HepG2 (cell line): ENCODE data around the gene C1QTNF3. TPM values are rescaled to one million over a fixed set of nuclear protein-coding genes. Genes with fewer than 3 reads are reported as not detected.

Experiments used
- ATAC-seq: fragments of 200-7000 bp; cut with Tn5 transposase; 3 replicates; pipeline ENCODE4 v1.9.1; 2020; ENCODE audit warnings: mild to moderate bottlenecking, moderate library complexity
- BruUV-seq: library from RNA; stranded (reverse); fragments of 400-500 nt; replicated peaks from 2 replicates; lab custom pipeline; 2021; lab: Mats Ljungman, UMichigan
- CTCF ChIA-PET: fragments of 300-600 bp; formaldehyde crosslinking; extraction: SDS; loops from one replicate; lab custom pipeline; 2021; ENCODE audit warnings: low total read pairs, inconsistent platforms, low intra/inter-chr PET ratio; lab: Yijun Ruan, JAX
- POLR2A ChIA-PET: fragments of 350-600 bp; sonication (Branson Sonifier 250); formaldehyde crosslinking; loops from one replicate; lab custom pipeline; 2020; ENCODE audit warnings: antibody characterized with exemption, inconsistent platforms; lab: Yijun Ruan, JAX
- DNase-seq: peaks from one replicate; pipeline ENCODE4 v3.0.0-alpha.2; 2015; ENCODE audit warnings: low spot score
- FAIRE-seq: peaks from 3 replicates; lab custom pipeline; 2011; peaks lifted over from hg19 to GRCh38; lab: Jason Lieb, UNC
- H2AFZ ChIP-seq: one replicate; pipeline ENCODE4 v1.6.1; 2011; ENCODE audit warnings: low read length, inconsistent platforms
- H3K27ac ChIP-seq: fragments of 300-600 bp; 3 replicates; pipeline ENCODE4 v1.8.0; 2011; ENCODE audit warnings: mixed run types, mild to moderate bottlenecking, mixed read lengths, low read length, inconsistent platforms; ENCODE audit not compliant: insufficient read depth; ENCODE audit errors: extremely low read length
- H3K27me3 ChIP-seq, 2 experiments: fragments of 200-600 bp in 1 of 2; 2 replicates in 1 of 2; 3 replicates in 1 of 2; pipeline versions ENCODE4 v1.6.0 to v1.8.0; 2011; ENCODE audit warnings: low read length in 2 of 2, mild to moderate bottlenecking in 2 of 2, moderate library complexity in 2 of 2, inconsistent platforms in 1 of 2; ENCODE audit not compliant: insufficient read depth in 2 of 2, control insufficient read depth in 1 of 2
- H3K36me3 ChIP-seq, 2 experiments: fragments of 200-600 bp in 1 of 2; replicated peaks in 1 of 2; 2 replicates in 1 of 2; 3 replicates in 1 of 2; pipeline versions ENCODE4 v1.5.1 to v1.8.0; 2011; ENCODE audit warnings: low read length in 2 of 2, inconsistent platforms in 1 of 2; ENCODE audit not compliant: insufficient read depth in 2 of 2, control insufficient read depth in 1 of 2
- H3K4me1 ChIP-seq: 2 replicates; pipeline ENCODE4 v1.5.1; 2012; ENCODE audit warnings: low read length, inconsistent platforms; ENCODE audit not compliant: insufficient read depth
- H3K4me2 ChIP-seq: 2 replicates; pipeline ENCODE4 v1.6.0; 2011; ENCODE audit warnings: low read depth, low read length, inconsistent platforms
- H3K4me3 ChIP-seq, 3 experiments: fragments of 200-600 bp in 1 of 3; sonication (generic), shearing (Covaris generic) in 1 of 3; replicated peaks in 1 of 3; 2 replicates each; pipeline ENCODE4 v1.5.1; 2011 to 2016; ENCODE audit warnings: low read length in 3 of 3, inconsistent platforms in 2 of 3, low read depth in 2 of 3, mild to moderate bottlenecking in 2 of 3, control low read depth in 1 of 3, mixed read lengths in 1 of 3; ENCODE audit not compliant: insufficient read depth in 1 of 3
- H3K79me2 ChIP-seq: one replicate; pipeline ENCODE4 v1.6.1; 2011; ENCODE audit warnings: low read length, inconsistent platforms; ENCODE audit not compliant: insufficient read depth
- H3K9ac ChIP-seq: 2 replicates; pipeline ENCODE4 v1.6.0; 2011; ENCODE audit warnings: mild to moderate bottlenecking, low read depth, low read length, inconsistent platforms; ENCODE audit not compliant: insufficient read depth
- H3K9me3 ChIP-seq: 2 replicates; pipeline ENCODE4 v1.5.1; 2012; ENCODE audit warnings: mild to moderate bottlenecking, low read length
- H4K20me1 ChIP-seq: 2 replicates; pipeline ENCODE4 v1.6.0; 2011; ENCODE audit warnings: inconsistent platforms, mild to moderate bottlenecking, low read length, moderate library complexity; ENCODE audit not compliant: insufficient read depth
- PHF8 ChIP-seq: sonication (generic); formaldehyde crosslinking; IDR thresholded peaks from 2 replicates; pipeline ENCODE4 v1.5.0; 2020; ENCODE audit warnings: missing genetic modification reagents
- SALL2 ChIP-seq: sonication (generic); formaldehyde crosslinking; IDR thresholded peaks from 2 replicates; pipeline ENCODE4 v1.8.1; 2023; ENCODE audit warnings: mild to moderate bottlenecking, missing genetic modification reagents, inconsistent platforms
- ZFP36L2 ChIP-seq: sonication (generic); formaldehyde crosslinking; IDR thresholded peaks from 2 replicates; pipeline ENCODE4 v1.4.0; 2020; ENCODE audit warnings: missing genetic modification reagents
- ZKSCAN1 ChIP-seq: fragments of 150-350 bp; IDR thresholded peaks from 2 replicates; pipeline ENCODE4 v1.6.1; 2014; ENCODE audit warnings: low read length
- ZNF382 ChIP-seq: sonication (generic); formaldehyde crosslinking; IDR thresholded peaks from 2 replicates; pipeline ENCODE4 v1.5.0; 2020; ENCODE audit warnings: missing genetic modification reagents, mild to moderate bottlenecking, borderline replicate concordance
- ZNF567 ChIP-seq: sonication (generic); formaldehyde crosslinking; IDR thresholded peaks from 2 replicates; pipeline ENCODE4 v1.8.1; 2023; ENCODE audit warnings: mild to moderate bottlenecking, missing genetic modification reagents, borderline replicate concordance
- ZNF616 ChIP-seq: sonication (generic); formaldehyde crosslinking; IDR thresholded peaks from 2 replicates; pipeline ENCODE4 v1.5.0; 2020; ENCODE audit warnings: low read depth, mild to moderate bottlenecking, missing genetic modification reagents
- ZSCAN31 ChIP-seq: sonication (generic); formaldehyde crosslinking; IDR thresholded peaks from 2 replicates; pipeline ENCODE4 v1.5.0; 2020; ENCODE audit warnings: low read depth, mild to moderate bottlenecking, missing genetic modification reagents
- in situ Hi-C: cut with HindIII; loops from 2 replicates; pipeline ENCODE4 v1.10.0; 2017; ENCODE audit warnings: low pct_unique_long_range_greater_than_20kb; ENCODE audit not compliant: extremely low pct_ligation_motif_present
- intact Hi-C: fragments of 100-400 bp; cut with micrococcal nuclease; formaldehyde crosslinking; loops from one replicate; pipeline ENCODE4 v1.10.0; 2022; ENCODE audit not compliant: unreplicated experiment
- polyA plus RNA-seq, 8 experiments: library from polyadenylated mRNA; depleted of rRNA in 3 of 8; stranded (reverse) in 7 of 8; unstranded in 1 of 8; fragments of >200 nt; fragmentation: Illumina TruSeq in 4 of 8; extraction: Trizol in 4 of 8; gene quantifications; 2 replicates each; pipeline versions ENCODE4 v1.2.1 to v1.2.3, GENCODE V29; 2011 to 2016; ENCODE audit warnings: low read depth in 4 of 8, missing spikeins in 1 of 8, mixed read lengths in 1 of 8; ENCODE audit not compliant: insufficient read depth in 1 of 8
- total RNA-seq, 5 experiments: library from RNA; depleted of rRNA; stranded (reverse); fragments of >200 nt; fragmentation: Illumina TruSeq; extraction: Trizol; gene quantifications; 2 replicates each; pipeline ENCODE4 v1.2.3, GENCODE V29; 2016; ENCODE audit warnings: low read depth in 1 of 5
- TF ChIP-seq, protein P1 (sequence below): sonication (generic); formaldehyde crosslinking; IDR thresholded peaks from 2 replicates; pipeline ENCODE4 v1.4.0; 2020; ENCODE audit warnings: mild to moderate bottlenecking, missing genetic modification reagents
- TF ChIP-seq, protein P2 (sequence below): conservative IDR thresholded peaks from 2 replicates; pipeline ENCODE4 v1.6.1; 2018; ENCODE audit warnings: missing genetic modification reagents
- TF ChIP-seq, protein P3 (sequence below): sonication (generic); formaldehyde crosslinking; IDR thresholded peaks from 2 replicates; pipeline ENCODE4 v1.5.1; 2020; ENCODE audit warnings: mild to moderate bottlenecking, missing genetic modification reagents

C1QTNF3 gene
- total and polyA plus RNA-seq, 2 of the 13 experiments (the other 11 are each of a cell fraction or from before 2014, with no cell fraction given), result 3.3 to 10.8 TPM

DNA sequence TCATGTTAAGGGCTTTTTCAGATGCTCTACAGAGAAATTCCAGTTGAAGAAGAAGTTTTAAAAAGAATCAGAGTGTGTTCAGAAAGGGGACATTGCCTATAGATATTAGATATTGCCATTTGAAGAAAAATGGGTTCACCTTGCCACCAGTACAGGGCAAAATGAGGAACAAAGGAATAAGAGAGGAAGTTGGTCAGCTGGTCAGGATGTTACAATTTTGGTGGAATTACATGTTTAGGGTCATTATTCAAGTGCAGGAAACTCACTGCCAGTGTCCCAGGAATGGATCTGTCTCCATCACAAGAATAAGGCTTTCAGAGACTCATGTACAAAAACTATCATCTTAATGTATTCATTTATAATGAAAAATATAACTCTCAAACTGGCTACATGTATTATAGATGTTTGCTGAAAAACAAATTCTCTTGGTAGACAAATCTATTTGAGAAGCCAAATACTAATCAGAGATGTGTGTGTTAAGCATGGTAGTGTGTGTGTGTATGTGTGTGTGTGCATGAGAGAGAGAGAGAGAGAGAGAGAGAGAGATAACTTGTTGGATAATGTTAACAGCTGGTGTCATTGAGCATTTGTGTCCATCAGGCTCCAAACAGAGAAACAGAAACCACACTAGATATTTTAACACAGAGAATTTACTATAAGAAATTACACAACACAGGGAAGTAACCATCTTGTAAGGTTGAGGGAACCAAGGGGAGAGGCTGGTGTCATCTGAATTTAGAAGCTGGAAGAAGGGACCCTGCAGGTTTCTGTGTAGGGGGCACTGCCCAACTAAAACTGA, 5.0 kb upstream of the C1QTNF3 start:
- DNase-seq (no peak), ATAC-seq (no peak), FAIRE-seq (no peak)
- CTCF ChIA-PET, result no interaction called here
- no peaks in the 10 kb centered on the region for H3K79me2 ChIP-seq
- intact Hi-C loops, result no loop called here
- no peak overlapping the region for H3K27ac ChIP-seq
- POLR2A ChIA-PET, result interaction anchor here (1.2 kb wide), 1 partner anchor 40 kb away, joined by 4 read pairs; the partner anchor contains the start of gene AMACR
- no peaks in the 10 kb centered on the region for H3K27me3 ChIP-seq
- no TSS peak for BruUV-seq
- peaks cover 4% of the 10 kb centered on the region in 2 experiments; a peak in 3 of 5 replicates for H3K36me3 ChIP-seq
- H2AFZ ChIP-seq, result no peak overlapping the region
- H3K9me3 ChIP-seq, result no peaks in the 10 kb centered on the region
- H4K20me1 ChIP-seq, result no peaks in the 10 kb centered on the region
- H3K4me2 ChIP-seq, result no peak overlapping the region
- peaks cover 9% of the 10 kb centered on the region for H3K4me1 ChIP-seq
- H3K9ac ChIP-seq, result no peak overlapping the region
- in situ Hi-C loops, result no loop called here
- no peak overlapping the region for H3K4me3 ChIP-seq
- TF ChIP-seq, protein P1, sequence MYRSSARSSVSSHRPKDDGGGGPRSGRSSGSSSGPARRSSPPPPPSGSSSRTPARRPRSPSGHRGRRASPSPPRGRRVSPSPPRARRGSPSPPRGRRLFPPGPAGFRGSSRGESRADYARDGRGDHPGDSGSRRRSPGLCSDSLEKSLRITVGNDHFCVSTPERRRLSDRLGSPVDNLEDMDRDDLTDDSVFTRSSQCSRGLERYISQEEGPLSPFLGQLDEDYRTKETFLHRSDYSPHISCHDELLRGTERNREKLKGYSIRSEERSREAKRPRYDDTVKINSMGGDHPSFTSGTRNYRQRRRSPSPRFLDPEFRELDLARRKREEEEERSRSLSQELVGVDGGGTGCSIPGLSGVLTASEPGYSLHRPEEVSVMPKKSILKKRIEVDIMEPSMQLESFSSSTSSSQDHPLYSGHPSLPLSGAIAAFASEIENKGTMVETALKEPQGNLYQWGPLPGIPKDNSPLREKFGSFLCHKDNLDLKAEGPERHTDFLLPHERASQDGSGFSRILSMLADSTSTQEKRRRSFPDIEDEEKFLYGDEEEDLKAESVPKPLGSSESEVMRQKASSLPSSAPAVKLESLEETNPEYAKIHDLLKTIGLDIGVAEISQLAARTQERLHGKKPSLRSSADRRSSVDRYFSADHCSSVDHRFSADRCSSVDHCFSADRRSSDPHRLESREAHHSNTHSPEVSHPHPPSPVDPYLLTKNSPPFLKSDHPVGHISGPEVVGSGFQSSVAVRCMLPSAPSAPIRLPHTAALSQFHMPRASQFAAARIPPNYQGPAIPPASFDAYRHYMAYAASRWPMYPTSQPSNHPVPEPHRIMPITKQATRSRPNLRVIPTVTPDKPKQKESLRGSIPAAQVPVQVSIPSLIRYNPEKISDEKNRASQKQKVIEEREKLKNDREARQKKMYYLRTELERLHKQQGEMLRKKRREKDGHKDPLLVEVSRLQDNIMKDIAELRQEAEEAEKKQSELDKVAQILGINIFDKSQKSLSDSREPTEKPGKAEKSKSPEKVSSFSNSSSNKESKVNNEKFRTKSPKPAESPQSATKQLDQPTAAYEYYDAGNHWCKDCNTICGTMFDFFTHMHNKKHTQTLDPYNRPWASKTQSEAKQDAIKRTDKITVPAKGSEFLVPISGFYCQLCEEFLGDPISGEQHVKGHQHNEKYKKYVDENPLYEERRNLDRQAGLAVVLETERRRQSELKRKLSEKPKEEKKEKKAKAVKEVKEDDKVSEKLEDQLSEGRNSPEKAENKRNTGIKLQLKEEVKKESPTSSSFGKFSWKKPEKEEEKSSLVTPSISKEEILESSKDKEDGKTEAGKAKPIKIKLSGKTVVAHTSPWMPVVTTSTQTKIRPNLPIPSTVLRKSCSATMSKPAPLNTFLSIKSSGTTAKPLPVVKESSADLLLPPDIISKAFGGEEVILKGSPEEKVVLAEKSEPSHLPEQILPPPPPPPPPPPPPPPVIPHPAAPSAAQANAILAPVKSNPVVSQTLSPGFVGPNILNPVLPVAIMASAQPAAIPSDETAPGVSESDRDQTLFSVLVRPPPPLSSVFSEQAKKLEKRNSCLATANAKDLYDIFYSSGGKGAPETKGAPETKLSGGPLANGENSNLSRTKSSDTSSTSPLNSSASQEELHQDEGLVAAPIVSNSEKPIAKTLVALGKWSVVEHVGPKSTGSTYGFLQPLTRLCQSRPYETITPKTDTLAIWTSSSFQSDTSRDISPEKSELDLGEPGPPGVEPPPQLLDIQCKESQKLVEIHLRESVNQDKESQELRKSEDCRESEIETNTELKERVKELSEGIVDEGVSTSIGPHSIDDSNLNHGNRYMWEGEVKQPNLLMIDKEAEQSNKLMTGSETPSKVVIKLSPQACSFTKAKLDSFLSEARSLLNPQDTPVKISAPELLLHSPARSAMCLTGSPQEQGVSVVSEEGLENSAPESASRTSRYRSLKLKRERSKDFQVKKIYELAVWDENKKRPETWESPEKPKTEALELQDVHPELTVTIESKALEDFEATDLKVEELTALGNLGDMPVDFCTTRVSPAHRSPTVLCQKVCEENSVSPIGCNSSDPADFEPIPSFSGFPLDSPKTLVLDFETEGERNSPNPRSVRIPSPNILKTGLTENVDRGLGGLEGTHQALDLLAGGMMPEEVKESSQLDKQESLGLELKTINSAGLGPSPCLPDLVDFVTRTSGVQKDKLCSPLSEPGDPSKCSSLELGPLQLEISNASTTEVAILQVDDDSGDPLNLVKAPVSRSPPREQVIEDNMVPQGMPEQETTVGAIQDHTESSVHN (CRISPR knock-in tag), result no peak
- TF ChIP-seq ZNF616 (CRISPR knock-in tag) (no peak), ZSCAN31 (CRISPR knock-in tag) (no peak), ZKSCAN1 (no peak), ZFP36L2 (CRISPR knock-in tag) (no peak), ZNF382 (CRISPR knock-in tag) (no peak), PHF8 (CRISPR knock-in tag) (no peak), SALL2 (CRISPR knock-in tag) (no peak), ZNF567 (CRISPR knock-in tag) (no peak)
- TF ChIP-seq, protein P2, sequence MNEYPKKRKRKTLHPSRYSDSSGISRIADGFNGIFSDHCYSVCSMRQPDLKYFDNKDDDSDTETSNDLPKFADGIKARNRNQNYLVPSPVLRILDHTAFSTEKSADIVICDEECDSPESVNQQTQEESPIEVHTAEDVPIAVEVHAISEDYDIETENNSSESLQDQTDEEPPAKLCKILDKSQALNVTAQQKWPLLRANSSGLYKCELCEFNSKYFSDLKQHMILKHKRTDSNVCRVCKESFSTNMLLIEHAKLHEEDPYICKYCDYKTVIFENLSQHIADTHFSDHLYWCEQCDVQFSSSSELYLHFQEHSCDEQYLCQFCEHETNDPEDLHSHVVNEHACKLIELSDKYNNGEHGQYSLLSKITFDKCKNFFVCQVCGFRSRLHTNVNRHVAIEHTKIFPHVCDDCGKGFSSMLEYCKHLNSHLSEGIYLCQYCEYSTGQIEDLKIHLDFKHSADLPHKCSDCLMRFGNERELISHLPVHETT (CRISPR knock-in tag), result no peak
- TF ChIP-seq, protein P3, sequence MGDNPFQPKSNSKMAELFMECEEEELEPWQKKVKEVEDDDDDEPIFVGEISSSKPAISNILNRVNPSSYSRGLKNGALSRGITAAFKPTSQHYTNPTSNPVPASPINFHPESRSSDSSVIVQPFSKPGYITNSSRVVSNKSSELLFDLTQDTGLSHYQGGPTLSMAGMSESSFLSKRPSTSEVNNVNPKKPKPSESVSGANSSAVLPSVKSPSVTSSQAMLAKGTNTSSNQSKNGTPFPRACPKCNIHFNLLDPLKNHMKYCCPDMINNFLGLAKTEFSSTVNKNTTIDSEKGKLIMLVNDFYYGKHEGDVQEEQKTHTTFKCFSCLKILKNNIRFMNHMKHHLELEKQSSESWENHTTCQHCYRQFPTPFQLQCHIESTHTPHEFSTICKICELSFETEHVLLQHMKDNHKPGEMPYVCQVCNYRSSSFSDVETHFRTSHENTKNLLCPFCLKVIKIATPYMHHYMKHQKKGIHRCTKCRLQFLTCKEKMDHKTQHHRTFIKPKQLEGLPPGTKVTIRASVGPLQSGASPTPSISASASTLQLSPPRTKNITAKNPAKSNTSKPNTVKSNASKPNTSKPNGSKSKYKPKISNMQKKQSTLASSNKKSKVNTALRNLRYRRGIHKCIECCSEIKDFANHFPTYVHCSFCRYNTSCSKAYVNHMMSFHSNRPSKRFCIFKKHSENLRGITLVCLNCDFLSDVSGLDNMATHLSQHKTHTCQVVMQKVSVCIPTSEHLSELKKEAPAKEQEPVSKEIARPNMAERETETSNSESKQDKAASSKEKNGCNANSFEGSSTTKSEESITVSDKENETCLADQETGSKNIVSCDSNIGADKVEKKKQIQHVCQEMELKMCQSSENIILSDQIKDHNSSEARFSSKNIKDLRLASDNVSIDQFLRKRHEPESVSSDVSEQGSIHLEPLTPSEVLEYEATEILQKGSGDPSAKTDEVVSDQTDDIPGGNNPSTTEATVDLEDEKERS (CRISPR knock-in tag), result no peak
